GM19328 (cell line): ENCODE results near the gene APOL5.
"Not testable (repeated sequence)": the region's sequence is repeated elsewhere in the genome, so short reads cannot be mapped to it uniquely, and the experiment has no call there.

Source experiments
- ATAC-seq: cut with Tn5 transposase; IDR thresholded peaks from one replicate; pipeline ENCODE4 v1.9.1; 2021; ENCODE audit warnings: mild to moderate bottlenecking, moderate library complexity; ENCODE audit not compliant: unreplicated experiment

APOL5 gene

GRCh38 chr22:35708917-35709316 lies 8.8 kb upstream of the APOL5 start:
- no peak for ATAC-seq

- no peak for ATAC-seq
Observed at GRCh38 chr22:35711336-35711735, 6.3 kb upstream of the APOL5 start.

- no peak for ATAC-seq
Observed at GRCh38 chr22:35712672-35713071, 5.0 kb upstream of the APOL5 start.

- no peak for ATAC-seq
Observed at GRCh38 chr22:35719212-35719875, 1.7 kb downstream of the APOL5 start.

- ATAC-seq, result no peak
Observed at GRCh38 chr22:35721960-35722359, 4.3 kb downstream of the APOL5 start.

- no peak for ATAC-seq
Observed at GRCh38 chr22:35725521-35725920, 7.8 kb downstream of the APOL5 start.

- ATAC-seq, result no peak
Observed at GRCh38 chr22:35726398-35726797, 8.7 kb downstream of the APOL5 start.

- ATAC-seq, result no peak
Observed at GRCh38 chr22:35726933-35727332, 9.3 kb downstream of the APOL5 start.

- no peak for ATAC-seq
Observed at GRCh38 chr22:35727436-35727835, 9.8 kb downstream of the APOL5 start.

- no peak for ATAC-seq
Observed at GRCh38 chr22:35728639-35729308, 11.1 kb downstream of the APOL5 start.

- no peak for ATAC-seq
Observed at GRCh38 chr22:35729309-35729698, 11.6 kb downstream of the APOL5 start.

GRCh38 chr22:35731321-35731720 lies 13.6 kb downstream of the APOL5 start:
- no peak for ATAC-seq

GRCh38 chr22:35732116-35732515 lies 14.4 kb downstream of the APOL5 start:
- no peak for ATAC-seq

- ATAC-seq, result no peak
Observed at GRCh38 chr22:35733036-35733435, 15.4 kb downstream of the APOL5 start.

GRCh38 chr22:35733791-35734516 lies 16.3 kb downstream of the APOL5 start:
- no peak for ATAC-seq

GRCh38 chr22:35734517-35734827 lies 16.8 kb downstream of the APOL5 start:
- ATAC-seq, result no peak

GRCh38 chr22:35735542-35735941 lies 17.9 kb downstream of the APOL5 start:
- ATAC-seq, result no peak

GRCh38 chr22:35736166-35736565 lies 18.5 kb downstream of the APOL5 start:
- no peak for ATAC-seq

- no peak for ATAC-seq
Observed at GRCh38 chr22:35736701-35737100, 19.0 kb downstream of the APOL5 start.

- ATAC-seq, result not testable (repeated sequence)
Observed at GRCh38 chr22:35737886-35738285, 20.2 kb downstream of the APOL5 start.

GRCh38 chr22:35739076-35739930 lies 21.6 kb downstream of the APOL5 start:
- no peak for ATAC-seq
